ENCODE results near the gene NEUROG2. TPM values are rescaled to one million over a fixed set of nuclear protein-coding genes. Genes with fewer than 3 reads are reported as not detected.

NEUROG2 gene
- total and polyA plus RNA-seq, 2 donors (not counting 3 experiments of a cell fraction or from before 2014, with no cell fraction given) = not detected

DNA sequence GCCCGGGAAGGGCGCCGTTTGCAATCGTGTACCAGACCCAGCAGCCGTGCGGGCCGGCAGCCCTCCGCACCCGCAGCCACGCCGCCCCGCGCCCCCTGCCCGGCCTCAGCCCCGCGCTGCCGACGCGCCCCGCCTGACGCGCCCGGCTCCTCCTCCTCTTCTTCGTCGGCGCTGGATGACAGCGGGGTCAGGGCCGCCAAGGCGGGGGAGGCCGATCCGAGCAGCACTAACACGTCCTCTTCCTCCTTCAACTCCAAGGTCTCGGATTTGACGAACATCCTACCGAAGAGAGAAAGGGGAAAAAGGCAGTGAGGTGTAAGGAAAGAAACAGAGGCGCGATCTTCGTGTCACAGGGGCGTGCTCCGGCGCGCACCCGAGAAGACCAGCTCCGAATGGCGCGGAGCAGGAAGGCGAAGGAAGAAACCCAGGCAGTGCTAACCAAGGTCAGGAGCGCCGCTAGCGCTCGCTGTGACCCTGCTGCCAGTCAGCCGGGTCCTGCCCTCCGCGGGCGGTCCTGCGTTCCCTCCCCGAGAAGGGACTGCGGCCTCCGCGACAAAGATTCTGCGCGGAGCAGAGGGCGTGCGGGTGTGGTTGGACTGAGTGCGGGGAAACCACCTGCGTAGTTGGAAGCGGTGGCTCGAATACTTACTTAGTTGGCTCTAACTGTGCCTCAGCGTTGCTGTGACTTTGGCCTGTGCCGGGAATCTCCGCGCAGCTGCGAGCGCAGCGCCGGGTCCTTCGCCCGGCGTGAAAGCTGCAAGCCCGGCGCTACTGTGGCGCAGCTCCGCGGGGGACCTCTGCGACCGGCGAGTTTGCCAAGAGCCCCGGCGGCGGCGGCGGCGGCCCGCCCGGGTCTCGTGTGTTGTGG, 548 bp downstream of the NEUROG2 start:
- H3K9ac ChIP-seq (replicated peaks; ENCODE audit: extremely low read depth, insufficient read depth, low read length) = no peak overlapping the region
- peaks cover 80 to 97% of the 10 kb centered on the region in 2 experiments for H3K27me3 ChIP-seq (ENCODE audit: control insufficient read depth in 2 of 2, insufficient read depth in 2 of 2, low read length in 2 of 2)
- ChIA-PET POLR2A (no interaction called here), CTCF (interaction anchor here (0.9 to 1.2 kb wide), 4 partner anchors 9 to 416 kb away, joined by 3 to 4 read pairs (median 3); no protein-coding TSS in a partner anchor)
- H3K9me3 ChIP-seq (replicated peaks; ENCODE audit: control insufficient read depth, insufficient read depth, low read length) = no peaks in the 10 kb centered on the region
- H3K4me3 ChIP-seq (replicated peaks in 1 of 3; ENCODE audit: insufficient read depth in 1 of 3, low read depth in 1 of 3, low read length in 3 of 3) = peak overlapping the region in 2 of 3 experiments; percentile 29 to 33
- no peaks in the 10 kb centered on the region for H3K79me2 ChIP-seq (ENCODE audit: control insufficient read depth, insufficient read depth, low read length)
- no peaks in the 10 kb centered on the region for H3K36me3 ChIP-seq (ENCODE audit: control insufficient read depth in 2 of 2, extremely low read depth in 1 of 2, insufficient read depth in 2 of 2, low read length in 2 of 2)
- BruUV-seq (replicated peaks) = no TSS peak
- FAIRE-seq = peak; percentile 31
- H3K4me2 ChIP-seq (ENCODE audit: insufficient read depth, low read length) = peak overlapping the region; percentile 53
- intact Hi-C loops (cut with micrococcal nuclease) (loop anchor here (5.0 kb wide), 1 partner anchor 1893 kb away; the partner anchor contains the start of gene PITX2), dilution Hi-C loops (cut with MboI; ENCODE audit: extremely low pct_ligation_motif_present, low sequenced_read_pairs) (no loop called here)
- TF ChIP-seq FOS (IDR thresholded peaks at IDR 0.05; ENCODE audit: borderline replicate concordance, insufficient read depth, low read length) = no peak
- TF ChIP-seq, protein P1, sequence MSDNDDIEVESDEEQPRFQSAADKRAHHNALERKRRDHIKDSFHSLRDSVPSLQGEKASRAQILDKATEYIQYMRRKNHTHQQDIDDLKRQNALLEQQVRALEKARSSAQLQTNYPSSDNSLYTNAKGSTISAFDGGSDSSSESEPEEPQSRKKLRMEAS (IDR thresholded peaks at IDR 0.05; ENCODE audit: insufficient read depth, insufficient read length) = no peak
- no peak for TF ChIP-seq POLR2AphosphoS5 (IDR thresholded peaks at IDR 0.05; ENCODE audit: insufficient read depth, low read depth, low read length)
- TF ChIP-seq EZH2 (IDR thresholded peaks at IDR 0.05; ENCODE audit: borderline replicate concordance, low read depth, low read length, severe bottlenecking) = peak; percentile 97
- no peak for TF ChIP-seq POLR2A (IDR thresholded peaks at IDR 0.05; ENCODE audit: low read depth, low read length)
- peak; percentile 40 for DNase-seq (ENCODE audit: low read depth, low spot score)
- peak overlapping the region; percentile 54 for H2AFZ ChIP-seq (ENCODE audit: low read depth, low read length)
- H3K4me1 ChIP-seq (ENCODE audit: control insufficient read depth, extremely low read depth, insufficient read depth, low read length) = peaks cover 8% of the 10 kb centered on the region
- H4K20me1 ChIP-seq (replicated peaks; ENCODE audit: control insufficient read depth, extremely low read depth, insufficient read depth, low read length) = peaks cover 3% of the 10 kb centered on the region
- no peak overlapping the region for H3K27ac ChIP-seq (ENCODE audit: insufficient read depth, low read depth, low read length)
- no peaks in the 10 kb centered on the region for H3K9me1 ChIP-seq (replicated peaks; ENCODE audit: control insufficient read depth, extremely low read depth, insufficient read depth, low read length)

Data from endothelial cell of umbilical vein (primary cell).